GM12801 (cell line): ENCODE data around the gene STON2.

Experiments used
- CTCF ChIP-seq: IDR thresholded peaks from one replicate; pipeline ENCODE4 v1.5.1; 2011; ENCODE audit warnings: control low read depth; ENCODE audit not compliant: insufficient read length; ENCODE audit errors: extremely low read depth

Gene STON2

GRCh38 chr14:81350344-81351130, 49.6 kb downstream of the STON2 start:
- TF ChIP-seq CTCF: no peak

GRCh38 chr14:81348061-81348460, 52.1 kb downstream of the STON2 start:
- no peak for TF ChIP-seq CTCF

GRCh38 chr14:81345781-81346180, 54.3 kb downstream of the STON2 start:
- no peak for TF ChIP-seq CTCF

DNA sequence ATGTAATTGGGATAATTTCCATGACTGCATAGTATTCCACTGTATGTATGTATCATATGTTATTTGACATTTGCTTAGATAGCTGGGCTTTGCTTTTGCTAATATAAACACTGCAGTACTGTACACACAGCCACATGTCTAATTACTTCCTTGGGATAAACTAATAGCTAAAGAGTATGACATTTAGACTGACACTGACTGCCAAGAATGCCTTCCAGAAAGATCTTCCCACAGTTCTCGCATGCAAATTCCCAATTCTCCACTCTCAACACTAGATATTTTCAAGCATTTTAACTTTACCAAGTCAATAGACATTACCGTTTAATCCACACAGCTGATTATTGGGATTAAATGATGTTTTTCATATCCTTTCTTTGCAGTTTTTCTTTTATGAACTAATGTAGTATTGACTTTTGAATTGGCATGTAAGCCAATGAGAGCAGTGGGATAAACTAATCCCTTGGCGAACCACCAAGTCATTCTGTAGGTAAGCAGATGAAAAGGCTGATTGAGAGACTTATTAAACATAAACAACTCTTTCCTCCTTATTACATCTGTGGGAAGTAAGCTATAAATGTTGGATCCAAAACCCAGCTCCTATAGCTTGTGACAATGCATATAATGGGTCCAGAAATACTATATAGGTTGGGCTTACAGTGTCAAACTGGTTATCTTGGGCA, 55.5 kb downstream of the STON2 start:
- no peak for TF ChIP-seq CTCF

- no peak for TF ChIP-seq CTCF
Observed at GRCh38 chr14:81343701-81344100, 56.4 kb downstream of the STON2 start.

DNA sequence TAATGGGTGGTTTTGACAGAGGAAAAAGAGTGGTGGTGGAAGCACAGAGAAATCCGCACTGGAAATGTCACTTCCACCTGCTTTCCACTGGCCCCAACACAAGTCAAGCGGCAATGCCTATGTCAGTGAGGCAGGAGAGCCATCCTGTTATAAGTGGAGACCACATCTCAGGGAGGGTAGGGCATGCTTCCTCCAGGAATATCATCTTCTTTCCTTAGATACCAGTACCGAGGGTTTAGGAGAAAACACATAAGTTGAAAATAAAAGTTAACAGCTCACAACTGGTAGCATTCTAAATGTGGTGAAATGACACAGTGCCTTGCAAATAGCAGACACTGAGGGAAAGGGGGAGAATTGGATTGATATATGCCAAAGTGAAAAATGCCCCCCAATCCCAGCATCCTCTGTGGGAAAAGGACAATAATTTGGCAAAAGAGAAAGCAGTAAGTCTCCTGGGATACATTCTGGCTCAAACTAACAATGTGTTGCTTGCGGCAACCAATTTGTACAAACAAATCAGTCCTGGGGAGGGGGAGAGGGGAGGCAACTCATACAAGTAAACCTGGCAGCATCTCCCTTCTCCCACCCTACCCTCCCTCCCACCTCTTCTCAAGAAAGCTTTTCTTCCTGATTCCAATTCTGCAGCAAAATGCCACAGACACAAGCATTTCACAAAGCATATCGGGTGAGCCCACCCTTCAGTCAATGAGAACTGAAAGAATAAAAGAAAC, 57.1 kb downstream of the STON2 start:
- TF ChIP-seq CTCF: no peak

DNA sequence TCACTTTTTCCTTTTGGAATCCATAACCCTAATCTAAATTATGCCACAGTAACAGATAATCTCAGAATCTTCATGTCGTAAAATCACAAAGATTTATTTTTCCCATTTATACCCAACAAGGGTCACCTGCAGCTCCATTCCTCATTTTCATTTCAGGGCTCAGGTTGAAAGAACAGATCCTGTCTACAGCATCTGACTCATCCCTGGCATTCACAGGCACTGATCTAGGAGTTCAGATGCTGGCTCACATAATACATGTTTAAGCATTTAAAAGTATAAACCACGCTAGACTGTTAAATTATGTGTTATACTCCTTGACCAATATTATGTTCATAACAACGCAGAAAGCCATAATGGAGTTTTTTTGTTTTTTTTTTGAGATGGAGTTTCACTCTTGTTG, 58.3 kb downstream of the STON2 start:
- TF ChIP-seq CTCF: no peak
